Suppressor macrophage treated with lipopolysaccharide for 4 hours (primary cell): ENCODE measurements around the gene CXCR6.

Experiments
- DNase-seq: peaks from one replicate; pipeline ENCODE4 v3.0.0-alpha.2; 2020

CXCR6 gene

DNA sequence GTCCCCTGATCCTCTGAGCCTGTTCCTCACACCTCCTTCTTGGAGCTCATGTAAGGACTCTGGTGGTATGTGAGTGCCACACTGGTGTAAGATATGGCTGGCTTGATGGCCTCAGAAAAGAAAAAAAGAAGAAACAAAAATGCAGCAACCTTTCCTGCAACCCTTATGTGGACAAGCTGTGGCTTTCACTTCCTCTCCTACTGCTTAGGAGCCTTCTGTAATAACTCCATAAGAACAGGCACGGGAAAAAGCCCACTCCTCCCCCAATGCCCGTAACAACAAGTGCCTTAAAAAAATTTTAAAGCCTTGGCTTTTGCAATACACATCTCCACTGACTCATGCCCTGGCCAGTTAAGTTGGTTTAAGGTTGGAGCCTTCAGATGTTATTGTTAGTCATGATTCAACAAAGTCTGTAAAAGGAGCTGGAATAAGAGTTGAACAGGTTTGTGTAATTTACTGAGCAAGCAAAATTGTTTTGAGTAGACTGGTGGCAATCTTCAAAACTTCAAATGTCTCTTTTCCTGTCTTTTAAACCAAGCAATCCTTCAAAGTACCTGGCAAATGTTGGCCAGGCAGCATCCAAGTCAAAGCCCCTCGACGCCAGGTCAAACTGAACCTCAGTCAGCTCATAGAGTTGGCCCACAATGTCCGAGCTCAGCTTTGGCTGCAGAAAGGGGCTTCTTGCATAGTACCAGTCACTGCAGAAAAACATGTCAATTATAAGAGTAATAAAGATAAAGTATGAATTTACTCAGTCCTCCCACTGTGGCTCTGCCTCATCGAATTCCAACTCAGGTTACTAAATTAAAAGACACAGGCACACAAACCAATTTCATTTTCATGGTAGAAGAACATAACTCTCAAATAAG, 29.5 kb downstream of the CXCR6 start:
- DNase-seq, result peak; percentile 95

DNA sequence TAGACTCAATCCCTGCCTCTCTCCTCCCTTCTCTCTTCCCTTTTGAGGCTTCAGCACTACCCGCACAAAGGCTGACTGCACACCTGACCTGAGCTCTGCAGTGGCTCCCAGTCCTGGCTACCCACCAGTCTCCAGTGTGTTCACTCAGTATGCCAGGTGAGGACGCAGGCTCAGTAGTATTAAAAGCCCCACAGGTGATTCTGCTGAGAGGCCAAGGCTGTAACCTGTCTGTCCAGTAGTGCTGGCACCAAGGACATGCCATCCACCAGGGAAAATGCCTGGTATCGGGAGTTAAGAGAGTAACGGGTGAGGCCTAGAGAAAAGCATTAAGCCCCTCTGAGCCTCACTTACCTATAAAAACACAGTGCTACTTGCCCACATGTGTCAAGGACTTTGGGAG, 31.4 kb downstream of the CXCR6 start:
- no peak for DNase-seq

DNA sequence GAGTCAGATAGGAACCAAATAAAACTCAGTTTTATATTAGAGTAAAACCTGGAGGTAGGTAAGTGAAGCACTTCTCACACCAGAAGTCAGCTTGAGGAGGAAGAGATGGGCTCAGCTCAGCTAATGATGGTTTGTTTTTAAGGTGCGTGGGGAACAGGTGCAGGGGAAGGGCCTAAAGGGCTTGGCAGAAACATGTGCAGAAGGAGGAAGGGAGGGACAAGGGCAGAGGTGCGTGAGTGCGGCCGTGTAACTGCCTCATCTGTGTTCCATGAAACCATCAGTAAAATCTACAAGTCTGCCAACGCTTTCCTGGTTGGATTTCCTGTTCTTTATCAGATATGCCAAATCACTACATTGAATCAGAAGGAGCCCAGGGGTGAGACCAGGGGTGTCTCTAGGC, 32.4 kb downstream of the CXCR6 start:
- no peak for DNase-seq

DNA sequence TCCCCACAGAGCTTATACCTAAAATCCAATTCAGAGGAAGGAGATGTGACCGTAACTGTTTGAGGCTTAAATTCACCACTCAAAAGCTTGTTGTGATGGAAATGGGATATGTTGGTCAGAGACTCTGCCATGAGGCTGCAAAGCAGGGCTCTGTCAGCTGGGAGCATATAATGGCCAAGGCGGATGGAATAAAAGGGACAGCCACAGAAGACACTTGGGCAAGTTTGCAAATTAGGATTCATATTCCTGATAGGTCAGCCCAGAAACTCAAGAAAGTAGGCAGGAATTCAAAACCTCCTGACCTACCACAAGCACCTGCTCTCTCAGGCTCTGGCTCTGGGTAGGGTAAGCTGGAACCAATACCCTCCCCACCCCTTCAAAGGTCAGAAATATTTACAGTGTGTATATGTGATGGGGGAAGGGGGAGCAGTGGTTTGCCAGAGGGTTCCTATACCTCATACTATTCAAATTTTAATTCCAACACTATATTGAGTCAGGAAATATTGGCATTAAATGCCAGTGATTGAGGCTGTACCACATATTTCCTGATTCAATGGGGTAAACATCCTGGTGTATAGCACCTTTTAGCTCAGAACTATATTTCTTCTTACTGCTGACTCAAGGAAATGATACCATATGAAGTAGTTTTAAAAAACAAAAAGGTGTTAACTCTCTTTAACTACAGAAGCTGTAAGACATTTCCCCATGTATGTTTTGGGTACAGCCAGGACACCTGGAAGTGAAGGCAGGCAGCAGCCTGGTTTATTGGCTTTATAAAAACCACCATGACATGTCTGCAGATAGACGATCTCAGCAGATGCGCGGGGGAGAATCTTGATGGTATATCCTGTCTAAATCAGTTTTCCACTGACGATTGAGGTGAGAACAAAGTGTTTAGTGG, 33.2 kb downstream of the CXCR6 start:
- no peak for DNase-seq

DNA sequence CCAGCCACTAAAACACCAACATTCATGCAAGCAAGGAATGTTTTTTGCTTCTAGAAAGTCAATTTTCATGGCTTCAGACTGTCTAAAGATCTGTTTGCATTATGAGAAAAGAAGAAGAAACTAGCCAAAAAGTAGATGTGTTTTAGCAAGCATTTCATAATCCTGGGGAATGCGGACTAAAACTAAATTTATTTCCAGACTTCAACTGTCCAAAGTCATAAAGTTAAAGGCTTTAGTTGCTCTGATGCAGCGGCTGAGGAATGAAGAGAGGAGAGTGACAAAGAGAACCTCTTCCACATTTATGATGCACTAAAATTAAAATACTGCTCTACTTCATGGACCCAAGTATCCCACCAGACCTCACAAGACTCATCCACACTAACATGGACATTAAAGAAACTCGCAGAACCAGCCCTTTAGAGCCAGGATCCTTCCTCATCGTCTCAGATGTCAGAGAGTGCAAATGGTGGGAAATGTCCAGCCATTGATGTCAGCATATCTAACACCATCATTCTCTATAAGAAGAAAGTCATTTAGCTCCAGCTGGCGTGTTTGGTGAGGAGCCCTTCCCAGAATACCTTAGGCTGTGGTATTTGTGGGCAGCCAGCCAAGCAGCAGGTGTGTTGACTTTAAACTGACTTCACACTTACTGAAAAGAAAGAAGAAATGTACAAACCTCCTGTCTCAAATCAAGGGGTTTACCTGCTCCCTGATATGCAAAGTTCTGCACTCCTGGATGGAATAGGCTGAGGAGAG, 34.9 kb downstream of the CXCR6 start:
- DNase-seq, result no peak

DNA sequence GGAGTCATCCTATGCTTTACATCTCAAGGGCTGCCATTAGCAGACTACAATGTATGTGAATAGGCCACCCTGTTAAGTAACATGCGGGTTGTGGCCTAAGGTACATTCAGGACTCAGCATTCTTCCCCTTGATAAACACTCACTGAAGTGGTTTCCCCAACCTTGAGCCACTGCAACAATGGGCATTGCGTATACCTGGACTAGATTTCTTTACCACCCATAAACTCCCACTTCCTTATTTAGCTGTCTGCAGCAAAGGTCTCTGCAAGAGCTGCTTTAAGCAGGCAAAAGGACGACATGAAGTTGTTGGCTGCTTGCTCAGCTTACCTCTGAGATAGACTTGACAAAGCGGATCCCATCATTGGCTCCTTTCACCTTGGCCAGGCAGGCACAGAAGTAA, 36.1 kb downstream of the CXCR6 start:
- no peak for DNase-seq

DNA sequence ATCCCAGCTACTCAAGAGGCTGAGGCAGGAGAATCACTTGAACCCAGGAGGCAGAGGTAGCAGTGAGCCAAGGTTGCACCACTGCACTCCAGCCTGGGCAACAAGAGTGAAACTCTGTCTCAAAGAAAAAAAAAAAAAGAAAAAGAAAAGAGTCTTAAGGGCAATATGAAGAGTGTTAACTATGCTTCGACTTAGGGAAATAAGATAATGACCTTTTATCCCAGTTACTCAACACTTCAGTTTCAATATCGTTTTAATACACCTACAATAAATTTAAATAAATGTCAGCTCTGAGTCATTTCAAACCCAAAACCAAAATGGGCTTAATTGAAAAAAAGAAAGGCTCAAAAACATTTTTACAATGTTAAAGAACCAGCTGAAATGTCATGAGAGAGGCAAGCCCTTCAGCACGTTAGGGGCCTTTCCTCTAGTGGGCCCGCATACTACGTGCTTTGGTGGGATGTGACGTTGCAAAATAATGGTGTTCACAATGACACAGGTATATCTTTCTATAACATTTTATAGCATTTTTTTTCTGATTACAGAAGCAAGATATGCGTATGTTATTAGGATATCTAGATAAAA, 37.1 kb downstream of the CXCR6 start:
- no peak for DNase-seq

DNA sequence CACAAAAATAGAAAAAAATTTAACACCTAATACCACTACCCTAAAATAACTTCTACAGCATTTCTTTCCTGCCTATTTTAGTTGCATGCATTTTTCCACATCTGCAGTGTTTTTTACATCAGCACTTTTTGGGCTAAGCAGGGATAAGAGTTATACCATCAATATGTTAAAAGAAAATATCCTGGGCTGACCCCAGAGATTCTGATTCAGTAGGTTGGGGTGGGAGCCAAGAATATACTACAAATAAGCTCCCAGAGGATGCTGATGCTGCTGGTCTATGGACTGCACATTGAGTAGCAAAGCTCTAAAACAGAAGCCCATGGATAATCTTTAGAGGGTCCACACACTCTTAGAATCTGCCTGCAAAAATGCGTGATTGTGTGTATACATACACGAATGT, 37.6 kb downstream of the CXCR6 start:
- no peak for DNase-seq

DNA sequence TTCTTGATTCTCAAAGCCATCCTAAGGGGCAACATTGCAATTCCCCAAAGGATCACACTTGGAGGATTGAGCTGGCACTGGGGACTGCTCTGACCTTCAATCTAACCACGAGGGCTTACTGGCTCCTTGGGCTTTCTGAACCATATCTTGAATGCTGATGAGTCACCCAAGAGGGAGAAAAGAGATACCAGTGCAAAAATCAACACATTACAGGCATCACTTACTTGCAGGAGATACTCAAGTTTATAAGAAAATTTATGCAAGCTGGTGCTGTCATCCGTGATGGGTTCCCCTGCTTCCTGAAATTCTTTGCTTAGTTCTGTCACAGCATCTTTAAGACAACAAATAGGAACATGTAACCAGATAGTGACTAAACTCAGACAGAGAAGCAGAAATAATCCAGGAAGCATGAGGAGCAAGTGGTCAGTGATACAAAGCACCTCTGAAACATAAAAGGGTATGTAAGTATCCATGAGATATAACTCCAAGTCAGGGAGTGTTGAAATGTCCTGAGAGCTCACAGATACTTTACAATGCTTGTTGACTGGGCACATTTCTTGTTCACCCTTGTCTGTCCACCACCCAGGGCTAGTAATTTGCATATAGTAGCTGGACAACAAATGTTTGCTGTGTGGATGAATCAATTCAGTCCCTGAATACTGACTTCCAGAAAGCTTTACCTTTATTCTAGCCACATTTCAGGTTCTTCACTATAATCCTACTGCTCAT, 38.2 kb downstream of the CXCR6 start:
- peak; percentile 48 for DNase-seq

DNA sequence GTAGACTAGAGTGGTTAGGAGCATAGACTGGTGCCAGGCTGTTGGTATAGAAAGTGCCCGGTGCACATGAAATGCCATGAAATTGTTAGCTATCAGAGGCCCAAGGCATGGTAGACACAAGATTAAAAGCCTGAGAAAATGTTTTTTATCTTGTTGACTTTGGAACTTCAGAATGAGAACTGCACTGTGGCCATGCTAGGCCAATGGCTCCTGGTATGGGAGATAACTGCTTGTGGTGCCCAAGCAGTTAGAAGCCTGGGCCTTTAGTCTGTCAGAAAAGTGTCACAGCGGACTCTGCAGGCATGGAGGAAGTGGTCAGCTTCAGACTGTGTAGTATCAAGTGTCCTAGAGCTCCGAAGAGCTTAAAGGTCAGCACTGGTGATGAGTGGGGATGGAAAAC, 40.5 kb downstream of the CXCR6 start:
- no peak for DNase-seq

DNA sequence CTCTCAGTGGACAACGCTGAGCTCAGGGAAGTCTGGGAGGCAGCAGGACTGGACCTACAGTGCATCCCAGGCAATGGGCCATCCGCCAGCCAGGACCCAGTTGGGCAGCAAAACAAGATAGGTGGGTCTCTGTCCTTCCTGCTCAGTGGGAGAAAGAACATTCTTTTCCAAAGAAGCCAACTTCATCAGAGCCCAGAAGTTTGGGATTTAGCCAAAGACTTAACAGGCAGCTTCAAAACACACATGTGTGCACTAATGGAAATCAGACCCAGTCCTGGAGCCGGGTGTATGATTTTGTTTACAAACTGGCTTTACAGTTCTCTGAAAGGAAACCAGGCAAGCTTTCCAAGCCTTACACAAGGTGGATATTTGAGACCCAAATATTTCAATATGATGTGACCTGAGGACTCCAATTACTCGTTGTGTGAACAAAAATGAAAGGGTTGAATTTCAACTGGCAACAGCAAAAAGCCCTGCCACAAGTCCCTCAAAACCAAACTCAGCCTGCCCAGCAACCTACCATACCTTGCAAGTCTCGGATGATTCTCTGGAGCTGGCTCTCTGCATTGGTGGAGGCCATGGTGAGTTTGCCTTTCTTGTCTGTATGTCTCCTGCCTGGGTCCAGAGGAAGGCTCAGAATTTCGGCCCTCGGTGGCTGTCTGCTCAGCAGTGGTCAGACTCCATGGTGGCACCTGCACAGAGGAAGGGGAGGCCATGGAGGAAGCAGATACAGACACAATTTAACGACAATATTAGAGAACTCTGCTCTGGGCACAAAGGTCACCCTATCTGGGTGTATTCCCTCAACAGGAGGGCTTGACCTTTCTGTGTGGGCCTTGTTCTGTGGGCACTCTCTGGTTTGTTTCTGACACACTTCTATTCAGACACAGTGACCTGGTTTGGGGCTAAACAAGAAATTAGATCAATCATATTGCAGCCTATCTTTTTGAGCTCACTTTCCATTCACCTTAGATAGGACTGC, 41.4 kb downstream of the CXCR6 start:
- no peak for DNase-seq

DNA sequence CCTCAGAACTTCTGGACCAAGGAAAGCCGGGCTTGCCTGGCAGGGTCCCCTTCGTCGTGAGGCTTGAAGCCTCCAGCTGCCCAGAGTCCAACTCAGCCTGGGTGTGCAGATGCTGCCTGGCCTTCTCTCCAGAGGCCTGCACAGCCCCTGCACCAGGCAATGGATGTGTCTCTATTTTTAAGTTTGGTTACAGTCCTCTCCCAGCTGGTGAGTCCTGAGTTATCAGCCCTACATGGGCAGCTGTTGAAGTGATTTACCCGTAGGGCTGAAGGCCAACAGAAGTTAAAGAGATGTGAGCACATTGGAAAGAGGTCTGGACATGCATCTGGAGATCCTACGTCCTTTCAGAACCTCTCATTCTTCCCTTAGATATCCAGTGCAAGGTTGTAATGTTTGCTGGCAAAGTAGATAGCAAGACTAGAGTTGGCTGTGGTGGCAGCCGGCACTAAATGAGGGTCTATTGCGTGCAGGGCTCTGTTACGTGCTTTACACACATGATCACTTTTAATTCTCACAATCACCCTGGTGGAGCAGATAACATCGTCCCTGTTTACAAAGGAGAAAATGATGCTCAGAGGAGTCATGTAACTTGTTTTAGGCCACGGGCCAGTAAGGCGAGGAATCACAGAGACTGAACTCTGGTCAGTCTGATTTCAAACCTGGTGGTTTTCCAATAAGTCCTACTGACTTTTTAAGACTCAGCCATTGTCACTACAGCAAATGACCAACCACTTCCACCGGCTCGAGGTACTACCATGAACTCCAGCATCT, 42.5 kb downstream of the CXCR6 start:
- DNase-seq, result no peak

DNA sequence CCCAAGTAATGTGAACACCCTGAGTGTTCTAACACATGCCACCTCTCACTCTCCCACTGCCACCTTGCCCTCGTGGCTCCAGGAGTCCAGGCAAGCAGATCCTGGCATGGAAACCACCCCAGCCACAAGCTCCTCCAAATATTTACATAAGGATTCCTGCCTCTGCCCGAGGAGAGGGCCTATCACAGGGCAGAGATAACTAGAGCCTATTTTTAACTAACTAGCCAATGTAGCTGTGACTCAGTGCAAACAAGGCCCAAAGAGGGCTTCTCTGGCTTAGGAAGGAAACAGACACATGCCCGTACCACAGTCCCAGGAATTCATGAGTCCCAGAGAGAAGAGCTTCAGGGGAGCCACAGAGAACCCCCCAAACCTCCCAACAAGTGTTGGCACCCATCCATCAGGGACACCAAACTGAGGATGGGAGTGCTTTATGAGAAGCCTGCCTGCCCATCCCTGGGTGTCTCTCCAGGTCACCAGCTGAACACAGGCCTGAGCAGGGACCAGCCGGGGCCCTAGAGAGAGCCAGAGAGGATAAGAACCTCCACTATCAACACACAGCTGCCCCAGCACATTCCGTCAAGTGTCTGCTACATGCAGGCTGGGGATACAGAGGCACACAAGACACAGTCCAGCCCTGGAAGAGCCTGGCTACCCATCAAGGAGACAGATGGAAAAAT, 43.2 kb downstream of the CXCR6 start:
- DNase-seq, result no peak

DNA sequence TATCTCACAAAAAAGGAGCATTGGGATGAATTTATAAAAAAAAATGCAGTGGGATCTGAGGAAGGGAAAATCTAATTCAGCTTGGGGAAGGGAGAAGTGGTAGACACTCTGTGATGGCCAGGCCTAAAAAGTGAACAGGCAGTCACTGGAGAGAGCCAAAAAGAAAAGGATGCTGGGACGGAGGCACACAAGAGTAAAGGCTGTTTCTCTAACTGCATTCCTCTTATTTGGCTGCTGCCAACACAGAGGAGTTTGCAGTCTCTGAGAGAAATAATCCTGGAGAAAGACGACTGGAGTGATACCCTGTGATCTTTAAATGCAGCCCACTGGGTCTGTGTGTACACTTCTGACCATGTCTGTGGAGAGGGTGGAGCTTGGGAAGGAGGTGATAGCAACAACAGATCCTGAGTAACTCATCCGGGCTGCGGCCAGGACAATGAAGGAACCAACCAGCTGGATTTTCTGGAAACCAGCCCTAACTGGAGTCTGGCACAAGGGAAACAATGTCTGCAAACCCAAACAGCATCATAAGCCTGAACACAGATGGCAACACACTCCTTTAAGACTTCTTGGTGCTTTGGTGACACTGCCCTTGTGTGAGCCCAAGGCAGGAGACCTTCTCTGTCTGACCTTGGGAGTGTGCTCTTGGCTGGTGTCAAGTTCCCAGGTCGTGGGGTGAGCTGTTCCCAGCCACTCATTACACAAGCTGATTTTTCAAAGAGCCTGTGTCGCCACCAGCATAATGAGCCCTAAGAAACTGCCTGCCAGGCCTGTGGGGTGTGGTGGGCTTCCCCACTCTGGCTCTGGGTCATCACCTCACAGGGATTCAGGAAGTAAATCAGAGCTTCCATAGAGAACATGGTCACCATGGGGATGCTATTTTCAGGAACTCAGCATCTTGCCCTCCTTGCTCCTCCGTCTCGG, 44.4 kb downstream of the CXCR6 start:
- peak; percentile 45 for DNase-seq

DNA sequence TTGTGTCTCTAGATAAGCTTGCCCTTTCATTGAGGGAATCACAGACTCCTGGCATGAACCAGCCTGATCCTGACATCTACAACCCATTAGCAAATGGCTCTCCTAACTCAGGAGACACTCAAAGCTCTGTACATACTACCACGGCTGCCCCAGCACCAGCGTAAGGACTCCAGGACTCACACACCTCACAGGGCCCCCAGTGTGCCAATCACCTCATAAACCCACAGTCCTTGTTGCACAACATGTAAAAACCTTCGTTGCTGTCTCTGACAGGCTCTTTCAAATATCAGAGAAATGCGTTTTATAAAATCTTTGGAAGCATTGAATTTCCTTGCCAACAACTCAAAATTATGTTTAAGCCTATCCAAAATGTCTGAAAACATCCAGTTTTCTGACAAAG, 45.1 kb downstream of the CXCR6 start:
- DNase-seq, result no peak

DNA sequence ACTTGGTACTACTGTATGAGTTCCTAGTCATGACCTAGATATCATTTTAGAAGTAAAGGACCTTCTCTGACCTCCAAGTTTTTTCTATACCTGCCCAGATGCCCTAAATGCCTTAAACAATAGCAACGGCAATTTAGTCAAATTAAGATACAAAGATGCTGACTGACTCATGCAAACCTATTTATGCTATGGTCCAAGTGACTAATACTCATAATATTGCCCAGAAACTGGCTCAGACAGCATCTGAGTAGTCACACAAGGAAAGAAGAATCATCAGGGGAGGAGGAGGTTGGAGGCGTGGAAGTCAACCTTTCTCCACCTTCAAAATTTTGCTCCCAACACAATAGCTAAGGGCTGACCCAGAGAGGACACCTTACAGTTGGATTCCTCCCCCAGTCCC, 45.5 kb downstream of the CXCR6 start:
- DNase-seq, result peak; percentile 40

DNA sequence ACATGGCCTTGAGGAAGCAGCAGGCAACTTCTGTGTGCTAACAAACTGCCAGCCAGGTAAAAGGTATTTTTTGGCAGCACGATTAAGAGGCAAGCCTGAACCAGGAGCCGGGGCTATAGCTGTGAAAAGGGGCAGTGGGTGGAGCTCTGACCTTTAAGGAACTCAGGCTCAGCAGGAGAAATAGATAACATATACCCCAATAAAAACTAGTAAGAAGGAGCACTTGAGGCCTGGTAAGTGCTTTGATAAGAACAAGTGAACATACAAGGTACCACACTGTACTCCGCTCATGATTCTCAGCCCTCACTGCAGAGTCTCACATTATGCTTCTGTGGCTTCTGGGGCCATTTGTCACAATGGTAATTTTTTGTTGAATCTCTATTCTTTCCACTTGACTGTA, 46.9 kb downstream of the CXCR6 start:
- no peak for DNase-seq

DNA sequence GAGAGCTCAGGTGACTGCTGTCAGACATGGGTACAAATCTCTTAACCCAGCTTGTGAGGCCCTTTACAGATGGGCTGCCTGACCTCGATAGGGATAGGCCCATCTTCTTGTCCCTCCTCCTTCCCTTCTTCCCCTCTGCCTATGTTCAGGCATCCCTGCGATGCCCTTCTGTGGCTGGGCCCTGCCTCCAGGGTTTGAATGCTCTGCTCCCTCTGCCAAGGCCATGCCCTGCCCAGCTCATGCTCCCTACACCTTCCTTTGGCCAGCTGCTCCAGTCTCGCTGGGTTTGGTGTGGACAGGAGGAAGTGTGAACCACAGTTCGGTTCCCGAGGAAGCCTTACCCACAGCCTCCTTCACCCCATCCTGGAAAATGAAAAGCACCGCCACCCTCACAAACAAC, 48.1 kb downstream of the CXCR6 start:
- no peak for DNase-seq
